Activated B cell treated with CpG ODN at 0.5 μM for 24 hours (primary cell): ENCODE results near the gene KIF13A. TPM values are rescaled to one million over a fixed set of nuclear protein-coding genes. Genes with fewer than 3 reads are reported as not detected.

Experiments used
- ATAC-seq: fragments of 200-7000 bp; cut with Tn5 transposase; one replicate; pipeline ENCODE4 v1.10.0; 2021; ENCODE audit warnings: low read depth, mild to moderate bottlenecking, moderate library complexity
- CTCF ChIA-PET: fragments of 350-600 bp; sonication (Branson Sonifier 250); formaldehyde crosslinking; loops from one replicate; lab custom pipeline; 2021; ENCODE audit warnings: antibody characterized with exemption; lab: Charles Lee
- POLR2A ChIA-PET: fragments of 350-600 bp; sonication (Branson Sonifier 250); formaldehyde crosslinking; loops from one replicate; lab custom pipeline; 2021; ENCODE audit warnings: antibody characterized with exemption; lab: Charles Lee
- DNase-seq: peaks from one replicate; pipeline ENCODE4 v3.0.0; 2022
- H3K27ac Mint-ChIP-seq: one replicate; pipeline ENCODE4 v1.8.0; 2020; ENCODE audit warnings: mixed read lengths
- H3K27me3 Mint-ChIP-seq: one replicate; pipeline ENCODE4 v1.8.0; 2021; ENCODE audit warnings: mixed read lengths
- H3K36me3 Mint-ChIP-seq: one replicate; pipeline ENCODE4 v1.8.0; 2021; ENCODE audit warnings: low read depth, mixed read lengths
- H3K4me1 Mint-ChIP-seq: one replicate; pipeline ENCODE4 v1.8.0; 2021; ENCODE audit warnings: mixed read lengths
- H3K4me3 Mint-ChIP-seq: one replicate; pipeline ENCODE4 v1.8.0; 2020; ENCODE audit warnings: mild to moderate bottlenecking, mixed read lengths
- H3K9me3 Mint-ChIP-seq: one replicate; pipeline ENCODE4 v1.8.0; 2020; ENCODE audit warnings: mixed read lengths
- CTCF ChIP-seq: fragments of 200-600 bp; IDR thresholded peaks from one replicate; pipeline ENCODE4 v1.8.0; 2022; ENCODE audit warnings: antibody characterized with exemption, mild to moderate bottlenecking
- intact Hi-C: fragments of 100-400 bp; cut with micrococcal nuclease; formaldehyde crosslinking; loops from one replicate; pipeline ENCODE4 v1.15.1; 2024
- total RNA-seq: library from RNA; stranded (reverse); gene quantifications from 2 replicates; pipeline ENCODE4 v1.2.3, GENCODE V29; 2022

KIF13A gene
- total RNA-seq, 1 donor from 2014 or later: 14.1 TPM

GRCh38 chr6:17865798-17866725 lies 121.4 kb downstream of the KIF13A start:
- TF ChIP-seq CTCF: no peak
- ChIA-PET CTCF (no interaction called here), POLR2A (interaction anchor here (0.6 kb wide), 1 partner anchor 297 kb away, joined by 3 read pairs; no protein-coding TSS in a partner anchor)
- intact Hi-C loops: no loop called here
- Mint-ChIP-seq H3K36me3 (no peaks in the 10 kb centered on the region), H3K4me1 (no peaks in the 10 kb centered on the region), H3K27ac (no peak overlapping the region), H3K4me3 (no peak overlapping the region), H3K27me3 (no peaks in the 10 kb centered on the region), H3K9me3 (no peaks in the 10 kb centered on the region)
- ATAC-seq: no peak
- no peak for DNase-seq

- intact Hi-C loops: no loop called here
- ChIA-PET POLR2A (no interaction called here), CTCF (no interaction called here)
- Mint-ChIP-seq H3K4me3 (no peak overlapping the region), H3K9me3 (no peaks in the 10 kb centered on the region), H3K4me1 (no peaks in the 10 kb centered on the region), H3K27me3 (no peaks in the 10 kb centered on the region), H3K36me3 (no peaks in the 10 kb centered on the region), H3K27ac (no peak overlapping the region)
- ATAC-seq (no peak), DNase-seq (no peak)
- no peak for TF ChIP-seq CTCF
Observed at GRCh38 chr6:17865243-17865642, 122.2 kb downstream of the KIF13A start.

GRCh38 chr6:17863901-17864754 lies 123.3 kb downstream of the KIF13A start:
- Mint-ChIP-seq H3K27me3 (no peaks in the 10 kb centered on the region), H3K4me1 (no peaks in the 10 kb centered on the region), H3K4me3 (no peak overlapping the region), H3K27ac (no peak overlapping the region), H3K9me3 (no peaks in the 10 kb centered on the region), H3K36me3 (no peaks in the 10 kb centered on the region)
- CTCF ChIA-PET: no interaction called here
- POLR2A ChIA-PET: no interaction called here
- ATAC-seq (no peak), DNase-seq (no peak)
- TF ChIP-seq CTCF: no peak
- intact Hi-C loops: no loop called here

GRCh38 chr6:17861361-17861760 lies 126.1 kb downstream of the KIF13A start:
- no peak for TF ChIP-seq CTCF
- Mint-ChIP-seq H3K36me3 (no peaks in the 10 kb centered on the region), H3K27me3 (no peaks in the 10 kb centered on the region), H3K4me1 (no peaks in the 10 kb centered on the region), H3K27ac (no peak overlapping the region), H3K4me3 (no peak overlapping the region), H3K9me3 (no peaks in the 10 kb centered on the region)
- ChIA-PET CTCF (interaction anchor here (1.0 kb wide), 1 partner anchor 28 kb away, joined by 3 read pairs; no protein-coding TSS in a partner anchor), POLR2A (no interaction called here)
- intact Hi-C loops: no loop called here
- ATAC-seq (no peak), DNase-seq (no peak)

- no peak for DNase-seq
- H3K27ac Mint-ChIP-seq: no peak overlapping the region
Observed at GRCh38 chr6:17859846-17860245, 127.6 kb downstream of the KIF13A start.

More at GRCh38 chr6:17859846-17860245, 127.6 kb downstream of the KIF13A start:
- H3K4me3 Mint-ChIP-seq: no peak overlapping the region
- TF ChIP-seq CTCF: no peak
- H3K27me3 Mint-ChIP-seq: no peaks in the 10 kb centered on the region
- H3K36me3 Mint-ChIP-seq: no peaks in the 10 kb centered on the region
- no peaks in the 10 kb centered on the region for H3K9me3 Mint-ChIP-seq
- intact Hi-C loops: no loop called here
- no peaks in the 10 kb centered on the region for H3K4me1 Mint-ChIP-seq
- ATAC-seq: no peak
- POLR2A ChIA-PET: no interaction called here
- CTCF ChIA-PET: no interaction called here
